Thyroid gland (tissue), 4 donors: Measurements from ENCODE around the gene AMMECR1. TPM values are rescaled to one million over a fixed set of nuclear protein-coding genes. Genes with fewer than 3 reads are reported as not detected.

Experiments
- DNase-seq, 2 donors: peaks; one replicate each; pipeline ENCODE4 v3.0.0-alpha.2; 2019
- H3K27ac ChIP-seq, 3 donors: fragments of 200-600 bp; sonication (generic); 1 replicate in 2 of 3; 2 replicates in 1 of 3; pipeline ENCODE4 v1.5.1; 2016 to 2019; ENCODE audit warnings: mild to moderate bottlenecking in 1 of 3, moderate library complexity in 1 of 3
- H3K27me3 ChIP-seq: fragments of 200-600 bp; sonication (generic); one replicate; pipeline ENCODE4 v1.5.1; 2019
- H3K36me3 ChIP-seq, 2 donors: fragments of 200-600 bp; sonication (generic); one replicate each; pipeline ENCODE4 v1.5.1; 2016 to 2019
- H3K4me1 ChIP-seq, 2 donors: fragments of 200-600 bp; sonication (generic); one replicate each; pipeline ENCODE4 v1.5.1; 2017 to 2019
- H3K4me3 ChIP-seq, 3 donors: fragments of 200-600 bp; sonication (generic); replicated peaks in 1 of 3; 1 replicate in 2 of 3; 2 replicates in 1 of 3; pipeline ENCODE4 v1.5.1; 2016; ENCODE audit warnings: mild to moderate bottlenecking in 1 of 3
- H3K9me3 ChIP-seq: fragments of 200-600 bp; sonication (generic); one replicate; pipeline ENCODE4 v1.5.1; 2017
- POLR2A ChIP-seq, 2 donors: fragments of 450-650 bp; IDR thresholded peaks; one replicate each; pipeline ENCODE4 v1.6.1; 2017; ENCODE audit warnings: antibody characterized with exemption in 2 of 2, mild to moderate bottlenecking in 2 of 2, moderate library complexity in 1 of 2
- WGBS, 2 donors: methylation state at CpG; one replicate each; pipeline ENCODE4 v1.1.5; 2017; 5-methylcytosine and 5-hydroxymethylcytosine counted together
- intact Hi-C: fragments of 100-400 bp; cut with DNase I; formaldehyde crosslinking; loops from one replicate; pipeline ENCODE4 v1.15.1; 2023
- total RNA-seq, 4 donors: library from RNA; depleted of rRNA; stranded (reverse); fragments of >200 nt; gene quantifications; one replicate each; pipeline ENCODE4 v1.2.3, GENCODE V29; 2016
- TF ChIP-seq, protein P1 (sequence below), 6 experiments: fragments of 200-600 bp in 3 of 6; fragments of 450-650 bp in 3 of 6; sonication (generic) in 3 of 6; IDR thresholded peaks; one replicate each; pipeline ENCODE4 v1.5.1; 2016 to 2019; ENCODE audit warnings: antibody characterized with exemption in 6 of 6, mild to moderate bottlenecking in 2 of 6, inconsistent platforms in 1 of 6, moderate library complexity in 1 of 6

AMMECR1 gene
- total RNA-seq, 4 donors from 2014 or later = 6.2 to 38.0 (median 11.0) TPM

GRCh38 chrX:110304371-110304770, 13.5 kb downstream of the AMMECR1 start:
- no peaks in the 10 kb centered on the region for H3K9me3 ChIP-seq
- no peaks in the 10 kb centered on the region for H3K36me3 ChIP-seq
- H3K4me1 ChIP-seq = no peaks in the 10 kb centered on the region
- no peak for TF ChIP-seq POLR2A (IDR thresholded peaks at IDR 0.05)
- TF ChIP-seq, protein P1, sequence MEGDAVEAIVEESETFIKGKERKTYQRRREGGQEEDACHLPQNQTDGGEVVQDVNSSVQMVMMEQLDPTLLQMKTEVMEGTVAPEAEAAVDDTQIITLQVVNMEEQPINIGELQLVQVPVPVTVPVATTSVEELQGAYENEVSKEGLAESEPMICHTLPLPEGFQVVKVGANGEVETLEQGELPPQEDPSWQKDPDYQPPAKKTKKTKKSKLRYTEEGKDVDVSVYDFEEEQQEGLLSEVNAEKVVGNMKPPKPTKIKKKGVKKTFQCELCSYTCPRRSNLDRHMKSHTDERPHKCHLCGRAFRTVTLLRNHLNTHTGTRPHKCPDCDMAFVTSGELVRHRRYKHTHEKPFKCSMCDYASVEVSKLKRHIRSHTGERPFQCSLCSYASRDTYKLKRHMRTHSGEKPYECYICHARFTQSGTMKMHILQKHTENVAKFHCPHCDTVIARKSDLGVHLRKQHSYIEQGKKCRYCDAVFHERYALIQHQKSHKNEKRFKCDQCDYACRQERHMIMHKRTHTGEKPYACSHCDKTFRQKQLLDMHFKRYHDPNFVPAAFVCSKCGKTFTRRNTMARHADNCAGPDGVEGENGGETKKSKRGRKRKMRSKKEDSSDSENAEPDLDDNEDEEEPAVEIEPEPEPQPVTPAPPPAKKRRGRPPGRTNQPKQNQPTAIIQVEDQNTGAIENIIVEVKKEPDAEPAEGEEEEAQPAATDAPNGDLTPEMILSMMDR (IDR thresholded peaks at IDR 0.05) = no peak
- H3K27ac ChIP-seq = no peak overlapping the region
- 89% methylated on average over 1 of the region's 1 CpG for WGBS, 2 donors
- intact Hi-C loops = no loop called here
- no peak for DNase-seq
- no peaks in the 10 kb centered on the region for H3K27me3 ChIP-seq
- H3K4me3 ChIP-seq = no peak overlapping the region

DNA sequence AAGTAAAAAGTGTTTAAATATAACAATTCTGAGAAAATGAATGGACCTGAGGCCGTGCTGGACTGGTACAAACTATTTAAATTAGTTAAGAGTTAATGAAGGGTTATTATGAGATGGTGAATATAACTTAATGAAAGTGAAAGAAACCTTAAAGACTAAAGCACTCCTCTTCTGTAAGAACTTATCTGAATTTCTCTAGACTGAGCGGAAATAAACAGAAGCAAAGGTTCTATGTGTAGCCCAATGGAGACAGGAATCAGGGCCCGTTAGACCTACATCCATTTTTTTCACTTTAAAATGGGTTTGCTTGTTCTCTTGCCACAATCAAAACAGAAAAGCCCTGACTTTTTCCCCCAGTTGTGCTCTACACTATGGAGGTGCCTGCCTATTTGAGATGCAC, 14.9 kb downstream of the AMMECR1 start:
- H3K9me3 ChIP-seq = no peaks in the 10 kb centered on the region
- no peaks in the 10 kb centered on the region for H3K4me1 ChIP-seq
- no peak overlapping the region for H3K4me3 ChIP-seq
- 92 to 98% methylated on average over 3 of the region's 3 CpGs for WGBS, 2 donors
- no peak for TF ChIP-seq POLR2A (IDR thresholded peaks at IDR 0.05)
- TF ChIP-seq, protein P1 (IDR thresholded peaks at IDR 0.05) = no peak
- intact Hi-C loops = no loop called here
- no peak overlapping the region for H3K27ac ChIP-seq
- H3K36me3 ChIP-seq = no peaks in the 10 kb centered on the region
- no peaks in the 10 kb centered on the region for H3K27me3 ChIP-seq
- no peak for DNase-seq

DNA sequence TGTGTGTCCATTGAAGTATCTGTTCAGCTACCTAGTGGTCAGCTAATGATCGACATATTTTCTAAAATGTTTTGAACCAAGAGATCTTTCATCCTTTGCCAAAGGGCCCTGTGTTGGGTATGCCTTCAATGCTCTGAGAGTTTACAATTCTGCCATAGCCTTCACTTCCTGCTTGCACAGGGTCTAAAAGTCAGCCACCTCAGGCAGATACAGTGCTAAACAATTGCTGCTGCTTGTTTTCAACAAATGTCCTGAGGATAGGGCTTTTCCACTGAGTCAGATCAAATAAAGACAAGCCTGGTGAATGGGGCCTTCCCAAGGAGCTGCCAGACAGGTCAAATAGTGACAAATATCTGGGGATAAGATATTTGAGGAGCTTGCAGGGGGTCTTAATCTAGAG, 16.7 kb downstream of the AMMECR1 start:
- H3K36me3 ChIP-seq = no peaks in the 10 kb centered on the region
- H3K27ac ChIP-seq = no peak overlapping the region
- no peak for DNase-seq
- no peak overlapping the region for H3K4me3 ChIP-seq
- TF ChIP-seq, protein P1 (IDR thresholded peaks at IDR 0.05) = no peak
- TF ChIP-seq POLR2A (IDR thresholded peaks at IDR 0.05) = no peak
- no peaks in the 10 kb centered on the region for H3K4me1 ChIP-seq
- 50 to 55% methylated on average over 1 of the region's 1 CpG for WGBS, 2 donors
- no peaks in the 10 kb centered on the region for H3K27me3 ChIP-seq
- H3K9me3 ChIP-seq = no peaks in the 10 kb centered on the region
- intact Hi-C loops = no loop called here

- Histone ChIP-seq H3K27me3 (no peaks in the 10 kb centered on the region), H3K9me3 (no peaks in the 10 kb centered on the region), H3K4me3 (no peak overlapping the region), H3K36me3 (no peaks in the 10 kb centered on the region), H3K4me1 (no peaks in the 10 kb centered on the region), H3K27ac (no peak overlapping the region)
- TF ChIP-seq, protein P1 (IDR thresholded peaks at IDR 0.05) = no peak
- no peak for TF ChIP-seq POLR2A (IDR thresholded peaks at IDR 0.05)
- intact Hi-C loops = no loop called here
- WGBS, 2 donors = 84 to 95% methylated on average over 2 of the region's 2 CpGs
- no peak for DNase-seq
Observed at GRCh38 chrX:110294087-110294486, 23.8 kb downstream of the AMMECR1 start.

DNA sequence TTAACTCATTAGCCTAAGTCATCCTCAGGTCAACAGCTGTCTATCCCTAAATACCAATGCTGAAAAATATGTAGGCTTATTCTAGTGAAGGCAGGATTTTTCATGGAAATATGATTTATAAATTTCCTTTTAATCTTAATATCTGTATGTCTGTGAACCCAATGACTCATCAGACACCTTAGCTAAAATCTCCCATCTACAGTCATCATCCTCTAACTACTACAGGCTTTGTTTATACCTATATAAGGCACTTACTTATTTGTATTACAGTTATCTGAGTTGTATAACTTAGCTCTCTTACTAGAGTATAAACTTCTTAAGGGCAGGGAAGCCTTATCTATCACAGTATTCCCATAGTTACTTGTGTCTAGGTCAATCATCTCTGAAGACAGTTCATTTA, 24.2 kb downstream of the AMMECR1 start:
- TF ChIP-seq, protein P1 (IDR thresholded peaks at IDR 0.05) = no peak
- TF ChIP-seq POLR2A (IDR thresholded peaks at IDR 0.05) = no peak
- H3K4me1 ChIP-seq = no peaks in the 10 kb centered on the region
- no peaks in the 10 kb centered on the region for H3K9me3 ChIP-seq
- no peaks in the 10 kb centered on the region for H3K36me3 ChIP-seq
- intact Hi-C loops = no loop called here
- H3K4me3 ChIP-seq = no peak overlapping the region
- DNase-seq = no peak
- H3K27ac ChIP-seq = no peak overlapping the region
- H3K27me3 ChIP-seq = no peaks in the 10 kb centered on the region
